Epithelial cell of esophagus (primary cell): ENCODE results near the gene KDM4C.

ENCODE experiments used
- DNase-seq: peaks from one replicate; pipeline ENCODE4 v3.0.0; 2010; ENCODE audit warnings: low read depth
- H3K4me3 ChIP-seq: 2 replicates; pipeline ENCODE4 v1.5.1; 2011; ENCODE audit warnings: mild to moderate bottlenecking, low read length, control low read depth
- CTCF ChIP-seq: IDR thresholded peaks from 2 replicates; pipeline ENCODE4 v1.5.1; 2011; ENCODE audit warnings: low read depth, mild to moderate bottlenecking, low read length, control low read depth, inconsistent platforms; ENCODE audit not compliant: insufficient read depth; ENCODE audit errors: missing control alignments

KDM4C gene

GRCh38 chr9:7166074-7166473 lies 408.3 kb downstream of the KDM4C start:
- TF ChIP-seq CTCF = no peak
- DNase-seq = no peak
- H3K4me3 ChIP-seq = no peak overlapping the region

GRCh38 chr9:7169717-7170389 lies 412.1 kb downstream of the KDM4C start:
- no peak for TF ChIP-seq CTCF
- DNase-seq = no peak
- no peak overlapping the region for H3K4me3 ChIP-seq

GRCh38 chr9:7171396-7172153 lies 413.8 kb downstream of the KDM4C start:
- TF ChIP-seq CTCF = no peak
- H3K4me3 ChIP-seq = no peak overlapping the region
- no peak for DNase-seq

GRCh38 chr9:7172154-7173115 lies 414.7 kb downstream of the KDM4C start:
- DNase-seq = no peak

GRCh38 chr9:7173139-7173538 lies 415.4 kb downstream of the KDM4C start:
- no peak for DNase-seq
- no peak overlapping the region for H3K4me3 ChIP-seq
- no peak for TF ChIP-seq CTCF

More at GRCh38 chr9:7172154-7173115, 414.7 kb downstream of the KDM4C start:
- TF ChIP-seq CTCF = no peak
- no peak overlapping the region for H3K4me3 ChIP-seq

GRCh38 chr9:7174301-7174700 lies 416.5 kb downstream of the KDM4C start:
- no peak overlapping the region for H3K4me3 ChIP-seq
- no peak for TF ChIP-seq CTCF
- no peak for DNase-seq
